ENCODE measurements around the gene TCF7L2. TPM values are rescaled to one million over a fixed set of nuclear protein-coding genes. Genes with fewer than 3 reads are reported as not detected.

Gene TCF7L2
- total and polyA plus RNA-seq, 2 experiments from 2014 or later, result 27.5 to 33.7 TPM

DNA sequence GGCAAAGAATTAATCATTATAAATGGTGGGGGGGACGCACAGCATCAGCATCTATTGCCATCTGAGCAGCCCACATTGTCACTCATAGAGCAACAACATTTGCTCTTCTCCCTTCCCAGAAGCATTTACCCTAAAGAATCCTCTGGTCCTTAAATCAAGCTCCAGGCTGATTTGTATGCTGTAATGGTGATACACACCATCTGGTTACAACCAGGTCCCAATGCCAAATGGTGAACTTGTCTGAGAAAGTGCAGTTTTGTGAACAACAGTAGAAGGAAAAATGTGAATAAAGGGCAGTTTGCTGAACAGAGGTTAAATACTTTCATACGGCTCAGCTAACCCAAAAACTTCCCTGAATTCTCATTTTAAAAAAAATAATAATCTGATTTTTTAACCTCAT, 38.8 kb upstream of the TCF7L2 start:
- no peaks in the 10 kb centered on the region for H3K9me3 ChIP-seq (ENCODE audit: low read depth)
- no peaks in the 10 kb centered on the region for H3K36me3 ChIP-seq
- TF ChIP-seq, protein P1, sequence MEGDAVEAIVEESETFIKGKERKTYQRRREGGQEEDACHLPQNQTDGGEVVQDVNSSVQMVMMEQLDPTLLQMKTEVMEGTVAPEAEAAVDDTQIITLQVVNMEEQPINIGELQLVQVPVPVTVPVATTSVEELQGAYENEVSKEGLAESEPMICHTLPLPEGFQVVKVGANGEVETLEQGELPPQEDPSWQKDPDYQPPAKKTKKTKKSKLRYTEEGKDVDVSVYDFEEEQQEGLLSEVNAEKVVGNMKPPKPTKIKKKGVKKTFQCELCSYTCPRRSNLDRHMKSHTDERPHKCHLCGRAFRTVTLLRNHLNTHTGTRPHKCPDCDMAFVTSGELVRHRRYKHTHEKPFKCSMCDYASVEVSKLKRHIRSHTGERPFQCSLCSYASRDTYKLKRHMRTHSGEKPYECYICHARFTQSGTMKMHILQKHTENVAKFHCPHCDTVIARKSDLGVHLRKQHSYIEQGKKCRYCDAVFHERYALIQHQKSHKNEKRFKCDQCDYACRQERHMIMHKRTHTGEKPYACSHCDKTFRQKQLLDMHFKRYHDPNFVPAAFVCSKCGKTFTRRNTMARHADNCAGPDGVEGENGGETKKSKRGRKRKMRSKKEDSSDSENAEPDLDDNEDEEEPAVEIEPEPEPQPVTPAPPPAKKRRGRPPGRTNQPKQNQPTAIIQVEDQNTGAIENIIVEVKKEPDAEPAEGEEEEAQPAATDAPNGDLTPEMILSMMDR (IDR thresholded peaks at IDR 0.05; ENCODE audit: low read depth, low read length), result no peak
- DNase-seq (ENCODE audit: low read depth in 1 of 2, low spot score in 1 of 2), result no peak
- peaks cover 8% of the 10 kb centered on the region for H3K4me1 ChIP-seq (ENCODE audit: low read depth)
- H3K27ac ChIP-seq, result no peak overlapping the region
- H3K4me3 ChIP-seq, result no peak overlapping the region
- H3K27me3 ChIP-seq, result peaks cover 18% of the 10 kb centered on the region

DNA sequence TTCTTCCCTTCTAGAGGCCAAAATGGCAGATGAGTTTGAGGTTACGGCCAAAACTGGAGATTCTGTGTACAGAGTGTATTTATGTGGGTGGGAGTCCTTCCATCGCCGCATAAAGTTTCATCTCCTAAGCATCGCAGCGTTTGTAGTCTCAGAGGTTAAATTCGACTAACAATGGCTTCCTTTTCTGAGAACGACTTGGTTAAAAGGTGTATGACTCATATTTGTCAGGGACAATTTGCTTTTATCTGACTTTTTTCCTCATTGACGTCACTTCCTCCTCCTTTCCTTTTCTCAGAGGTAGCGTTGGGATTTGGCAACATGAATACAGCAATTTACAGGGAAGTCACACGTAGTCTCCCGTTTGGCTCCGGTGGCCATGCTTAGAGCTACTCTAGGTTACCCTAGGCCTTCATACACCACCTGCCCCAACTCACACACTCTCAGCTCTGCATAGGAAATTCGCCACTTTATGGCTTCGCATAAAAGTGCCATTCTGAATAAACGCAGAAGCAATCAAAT, 37.6 kb upstream of the TCF7L2 start:
- no peaks in the 10 kb centered on the region for H3K36me3 ChIP-seq
- H3K4me1 ChIP-seq (ENCODE audit: low read depth), result peaks cover 8% of the 10 kb centered on the region
- H3K27me3 ChIP-seq, result peaks cover 18% of the 10 kb centered on the region
- H3K27ac ChIP-seq, result no peak overlapping the region
- peak in 1 of 2 donors; percentile 79 for DNase-seq (ENCODE audit: low read depth in 1 of 2, low spot score in 1 of 2)
- TF ChIP-seq, protein P1 (IDR thresholded peaks at IDR 0.05; ENCODE audit: low read depth, low read length), result no peak
- no peaks in the 10 kb centered on the region for H3K9me3 ChIP-seq (ENCODE audit: low read depth)
- no peak overlapping the region for H3K4me3 ChIP-seq

DNA sequence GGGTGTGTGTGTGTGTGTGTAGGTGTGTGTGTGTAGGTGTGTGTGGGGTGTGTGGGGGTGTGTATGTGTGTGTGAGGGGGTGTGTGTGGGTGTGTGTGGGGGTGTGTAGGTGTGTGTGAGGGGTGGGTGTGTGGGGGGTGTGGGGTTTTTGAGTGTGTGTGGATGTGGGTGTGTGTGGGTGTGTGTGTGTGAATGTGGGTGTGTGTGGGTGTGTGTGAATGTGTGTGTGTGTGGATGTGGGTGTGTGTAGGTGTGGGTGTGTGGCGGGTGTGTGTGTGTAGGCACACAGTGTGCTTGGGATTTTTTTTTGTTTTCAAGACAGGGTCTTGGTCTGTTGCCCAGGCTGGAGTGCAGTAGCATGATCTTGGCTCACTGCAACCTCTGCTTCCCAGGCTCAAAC, 36.8 kb upstream of the TCF7L2 start:
- H3K9me3 ChIP-seq (ENCODE audit: low read depth), result no peaks in the 10 kb centered on the region
- H3K36me3 ChIP-seq, result no peaks in the 10 kb centered on the region
- DNase-seq (ENCODE audit: low read depth in 1 of 2, low spot score in 1 of 2), result no peak
- peaks cover 8% of the 10 kb centered on the region for H3K4me1 ChIP-seq (ENCODE audit: low read depth)
- peaks cover 18% of the 10 kb centered on the region for H3K27me3 ChIP-seq
- H3K4me3 ChIP-seq, result no peak overlapping the region
- TF ChIP-seq, protein P1 (IDR thresholded peaks at IDR 0.05; ENCODE audit: low read depth, low read length), result no peak
- no peak overlapping the region for H3K27ac ChIP-seq

DNA sequence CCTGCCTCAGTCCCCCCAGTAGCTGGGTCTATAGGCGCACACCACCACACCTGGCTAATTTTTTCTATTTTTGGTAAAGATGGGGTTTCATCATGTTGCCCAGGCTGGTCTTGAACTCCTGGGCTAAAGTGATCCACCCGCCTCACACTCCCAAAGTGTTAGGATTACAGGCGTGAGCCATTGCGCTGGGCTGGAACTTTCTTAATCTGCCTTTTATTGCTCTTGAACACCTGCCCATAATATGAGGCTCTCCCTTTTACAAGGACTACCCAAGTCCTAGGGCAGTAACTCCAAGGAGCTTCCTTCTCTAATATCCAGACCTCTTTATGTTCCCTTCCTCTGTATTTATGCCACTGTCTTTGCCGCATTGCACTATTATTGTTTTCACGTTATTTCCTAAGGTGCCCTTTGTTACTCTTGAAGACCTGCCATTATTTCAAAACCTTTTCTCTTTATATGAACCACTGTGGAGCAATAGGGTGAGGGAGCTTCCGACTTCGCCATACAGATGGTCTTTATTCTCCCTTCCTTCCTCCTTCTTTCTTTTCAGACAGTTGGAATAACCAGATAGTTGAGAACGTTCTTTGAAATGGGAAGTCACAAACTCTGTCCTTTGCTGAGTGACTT, 36.3 kb upstream of the TCF7L2 start:
- H3K4me3 ChIP-seq, result no peak overlapping the region
- TF ChIP-seq, protein P1 (IDR thresholded peaks at IDR 0.05; ENCODE audit: low read depth, low read length), result no peak
- H3K9me3 ChIP-seq (ENCODE audit: low read depth), result no peaks in the 10 kb centered on the region
- no peaks in the 10 kb centered on the region for H3K36me3 ChIP-seq
- H3K4me1 ChIP-seq (ENCODE audit: low read depth), result peaks cover 8% of the 10 kb centered on the region
- peaks cover 18% of the 10 kb centered on the region for H3K27me3 ChIP-seq
- no peak for DNase-seq (ENCODE audit: low read depth in 1 of 2, low spot score in 1 of 2)
- H3K27ac ChIP-seq, result no peak overlapping the region

DNA sequence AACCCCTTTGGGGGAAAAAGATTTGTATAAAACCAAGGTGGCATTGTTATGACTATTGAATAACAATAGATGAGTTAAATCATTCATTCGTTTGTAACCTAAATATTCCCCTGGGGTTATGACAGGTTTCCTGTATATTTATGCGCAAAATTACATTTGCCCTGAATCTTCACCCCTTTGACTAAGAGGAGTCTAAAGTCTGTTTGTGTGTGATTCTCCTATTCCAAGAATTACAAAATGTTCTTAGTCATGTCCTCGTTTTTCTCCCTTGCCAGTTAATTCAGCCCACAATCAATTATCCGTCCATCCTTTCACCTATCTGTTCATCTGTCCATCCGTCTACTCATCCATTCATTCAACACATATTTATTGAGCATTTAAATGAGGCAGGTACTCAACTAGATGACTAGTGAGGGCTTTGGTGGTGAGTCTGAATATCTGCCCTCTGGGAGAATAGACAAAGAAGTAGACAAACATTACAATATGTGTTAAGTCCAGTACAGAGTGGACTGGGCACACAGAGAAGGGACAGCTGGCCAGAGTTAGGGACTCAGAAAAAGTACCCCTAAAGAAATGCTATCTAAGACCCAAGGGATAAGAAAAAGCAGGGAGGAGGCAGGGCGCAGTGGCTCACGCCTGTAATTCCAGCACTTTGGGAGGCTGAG, 35.6 kb upstream of the TCF7L2 start:
- TF ChIP-seq, protein P1 (IDR thresholded peaks at IDR 0.05; ENCODE audit: low read depth, low read length), result no peak
- Histone ChIP-seq H3K27me3 (peaks cover 18% of the 10 kb centered on the region), H3K4me3 (no peak overlapping the region), H3K9me3 (ENCODE audit: low read depth) (no peaks in the 10 kb centered on the region), H3K27ac (no peak overlapping the region), H3K36me3 (no peaks in the 10 kb centered on the region), H3K4me1 (ENCODE audit: low read depth) (peaks cover 8% of the 10 kb centered on the region)
- DNase-seq (ENCODE audit: low read depth in 1 of 2, low spot score in 1 of 2), result no peak

Measured in cardiac muscle cell (in vitro differentiated cells and primary cell).